ENCODE measurements around the gene RABL3.

- no peak for TF ChIP-seq EZH2 (IDR thresholded peaks at IDR 0.05)
- no peak for TF ChIP-seq POLR2AphosphoS5 (IDR thresholded peaks at IDR 0.05; ENCODE audit: borderline replicate concordance, low read depth, low read length)
These were observed 94.0 kb downstream of the RABL3 start for GRCh38 chr3:120648290-120648689.
